AG08396 (cell line): ENCODE results near the gene SLC12A8.

Source experiments
- DNase-seq: peaks from one replicate; pipeline ENCODE4 v3.0.0; 2012; ENCODE audit warnings: low spot score, mixed read lengths

Gene SLC12A8

GRCh38 chr3:125112981-125113380 lies 99.6 kb downstream of the SLC12A8 start:
- DNase-seq, result no peak

- no peak for DNase-seq
These were observed 101.6 kb downstream of the SLC12A8 start for GRCh38 chr3:125110876-125111480.

- peak; percentile 67 for DNase-seq
These were observed 102.3 kb downstream of the SLC12A8 start for GRCh38 chr3:125110016-125110875.

GRCh38 chr3:125109536-125109925 lies 103.0 kb downstream of the SLC12A8 start:
- no peak for DNase-seq

- DNase-seq, result no peak
These were observed 103.6 kb downstream of the SLC12A8 start for GRCh38 chr3:125108833-125109535.

- DNase-seq, result peak; percentile 68
These were observed 104.5 kb downstream of the SLC12A8 start for GRCh38 chr3:125107861-125108567.

GRCh38 chr3:125107363-125107762 lies 105.2 kb downstream of the SLC12A8 start:
- no peak for DNase-seq

GRCh38 chr3:125105116-125105515 lies 107.4 kb downstream of the SLC12A8 start:
- no peak for DNase-seq

- DNase-seq, result no peak
These were observed 107.9 kb downstream of the SLC12A8 start for GRCh38 chr3:125104639-125105038.

GRCh38 chr3:125103406-125103805 lies 109.1 kb downstream of the SLC12A8 start:
- DNase-seq, result no peak

- DNase-seq, result no peak
These were observed 110.1 kb downstream of the SLC12A8 start for GRCh38 chr3:125102470-125102869.

GRCh38 chr3:125098611-125099291 lies 113.8 kb downstream of the SLC12A8 start:
- DNase-seq, result no peak

- DNase-seq, result no peak
These were observed 121.9 kb downstream of the SLC12A8 start for GRCh38 chr3:125090649-125091048.

- peak; percentile 51 for DNase-seq
These were observed 124.7 kb downstream of the SLC12A8 start for GRCh38 chr3:125087768-125088391.

GRCh38 chr3:125085166-125085565 lies 127.4 kb downstream of the SLC12A8 start:
- no peak for DNase-seq

GRCh38 chr3:125083776-125084175 lies 128.8 kb downstream of the SLC12A8 start:
- DNase-seq, result no peak

- DNase-seq, result peak; percentile 30
These were observed 130.2 kb downstream of the SLC12A8 start for GRCh38 chr3:125082339-125082738.

- DNase-seq, result no peak
These were observed 132.5 kb downstream of the SLC12A8 start for GRCh38 chr3:125080077-125080476.

GRCh38 chr3:125079675-125080045 lies 132.9 kb downstream of the SLC12A8 start:
- DNase-seq, result no peak

GRCh38 chr3:125078951-125079674 lies 133.4 kb downstream of the SLC12A8 start:
- DNase-seq, result no peak

- DNase-seq, result no peak
These were observed 134.7 kb downstream of the SLC12A8 start for GRCh38 chr3:125077864-125078263.
